ENCODE results near the gene RMI1. TPM values are rescaled to one million over a fixed set of nuclear protein-coding genes. Genes with fewer than 3 reads are reported as not detected.
"Not testable (repeated sequence)": the region's sequence is repeated elsewhere in the genome, so short reads cannot be mapped to it uniquely, and the experiment has no call there.

RMI1 gene
- 4.0 TPM for total RNA-seq

DNA sequence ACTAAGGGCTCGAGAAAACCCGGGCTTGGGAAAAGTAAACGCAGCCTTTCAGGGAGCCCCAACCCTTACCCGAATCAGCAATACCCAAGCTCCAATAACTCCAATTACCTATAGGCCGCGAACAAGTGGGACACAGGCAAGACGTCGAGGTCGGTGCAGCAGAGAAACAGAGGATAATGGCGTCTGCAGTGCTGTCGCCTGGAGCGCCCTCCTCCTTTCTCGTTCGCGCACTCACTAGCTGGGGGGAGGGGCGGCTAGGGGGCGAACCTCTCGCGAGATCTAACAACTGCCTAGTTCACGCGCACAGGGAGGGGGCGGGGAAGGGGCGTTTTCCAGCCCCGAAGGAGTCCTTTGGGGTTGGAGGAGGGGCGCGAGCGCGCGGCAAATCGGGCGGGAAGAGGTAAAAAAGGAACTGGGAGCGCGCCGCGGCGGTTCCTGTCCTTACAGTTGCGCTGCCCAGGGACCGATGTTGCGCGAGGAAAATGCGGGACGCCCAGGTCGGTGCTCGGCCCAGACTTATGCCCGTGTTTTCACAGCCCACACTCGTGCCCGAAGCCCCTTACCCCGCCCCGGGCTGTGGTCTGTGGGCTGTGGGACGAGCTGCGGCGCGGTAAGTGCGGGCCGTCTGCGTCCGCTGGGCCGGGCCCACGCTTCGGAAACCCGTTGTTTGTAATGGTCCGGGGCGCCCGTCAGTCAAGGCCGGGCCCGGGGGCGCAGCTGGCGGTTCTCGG is at the start of gene RMI1:
Gene RMI1, plus strand, starts transcription at position 411 of the 731 bp plus-strand sequence. CDS start 20,182 bp downstream, outside the sequence.
- DNase-seq (ENCODE audit: low spot score) (peak; percentile 100), ATAC-seq (peak; percentile 86)

DNA sequence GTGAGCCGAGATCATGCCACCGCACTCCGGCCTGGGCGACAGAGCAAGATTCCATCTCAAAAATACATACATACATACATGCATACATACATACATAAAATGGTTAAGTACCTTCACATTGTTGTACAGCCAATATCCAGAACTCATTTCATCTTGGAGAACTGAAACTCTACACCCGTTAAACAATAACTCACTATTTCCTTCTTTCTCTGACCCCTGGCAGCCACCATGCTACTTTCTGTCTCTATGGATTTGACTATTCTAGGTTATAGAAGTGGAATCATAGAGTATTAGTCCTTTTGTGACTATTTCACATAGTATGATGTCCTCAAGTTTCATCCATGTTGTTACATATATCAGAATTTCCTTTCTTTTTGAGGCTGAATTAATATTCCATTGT is 49.7 kb upstream of the RMI1 start:
- DNase-seq (ENCODE audit: low spot score) (no peak), ATAC-seq (no peak)

DNA sequence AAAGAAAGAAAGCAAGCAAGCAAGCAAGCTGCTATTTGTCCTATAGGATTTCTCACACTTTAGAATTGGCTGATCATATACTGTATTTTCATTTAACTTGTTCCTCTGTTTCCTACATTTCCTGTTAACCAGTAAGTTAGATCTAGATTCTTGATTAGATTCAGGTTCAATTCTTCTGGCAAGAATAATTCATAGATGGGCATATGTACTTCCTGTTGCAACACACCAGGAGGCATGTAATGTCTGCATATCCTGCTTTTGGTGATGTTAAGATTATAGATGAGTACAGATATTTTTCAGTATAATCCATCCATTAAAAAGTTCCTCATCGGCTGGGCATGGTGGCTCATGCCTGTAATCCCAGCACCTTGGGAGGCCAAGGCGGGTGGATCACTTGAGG is 48.6 kb upstream of the RMI1 start:
- DNase-seq (ENCODE audit: low spot score) (no peak), ATAC-seq (no peak)

DNA sequence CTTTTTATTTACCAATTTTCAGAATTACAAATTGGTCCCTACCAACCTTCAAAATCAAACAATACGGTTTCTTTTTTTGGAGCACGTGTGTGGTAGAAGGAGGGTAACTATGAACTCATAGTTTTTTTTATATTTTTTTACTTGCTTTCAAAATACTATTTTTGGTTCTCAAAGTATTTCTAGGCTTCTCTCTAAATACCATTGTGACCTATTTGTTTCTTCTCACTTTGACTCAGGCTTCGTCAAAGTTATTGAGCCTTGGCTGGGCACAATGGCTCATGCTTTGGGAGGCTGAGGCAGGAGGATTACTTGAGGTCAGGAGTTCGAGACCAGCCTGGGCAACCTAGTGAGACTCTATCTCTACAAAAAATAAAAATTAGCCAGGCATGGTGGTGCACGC is 47.8 kb upstream of the RMI1 start:
- ATAC-seq (no peak), DNase-seq (ENCODE audit: low spot score) (no peak)

DNA sequence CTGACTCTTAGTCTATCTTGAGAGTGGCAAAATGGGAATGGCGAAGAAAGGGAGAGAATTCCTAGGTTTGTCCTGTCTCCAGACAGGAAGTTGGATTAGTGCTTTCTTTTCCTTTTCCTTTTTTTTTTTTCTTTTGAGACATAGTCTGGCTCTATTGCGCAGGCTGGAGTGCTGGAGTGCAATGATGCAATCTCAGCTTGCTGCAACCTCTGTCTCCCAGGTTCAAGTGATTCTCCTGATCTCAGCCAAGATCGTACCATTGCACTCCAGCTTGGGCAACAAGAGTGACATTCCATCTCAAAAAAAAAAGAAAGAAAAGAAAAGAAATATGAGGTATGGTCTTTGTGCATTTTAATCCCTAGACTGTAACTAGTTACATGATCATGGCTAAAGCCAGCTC is 46.8 kb upstream of the RMI1 start:
- DNase-seq (ENCODE audit: low spot score) (peak; percentile 69), ATAC-seq (peak; percentile 85)

DNA sequence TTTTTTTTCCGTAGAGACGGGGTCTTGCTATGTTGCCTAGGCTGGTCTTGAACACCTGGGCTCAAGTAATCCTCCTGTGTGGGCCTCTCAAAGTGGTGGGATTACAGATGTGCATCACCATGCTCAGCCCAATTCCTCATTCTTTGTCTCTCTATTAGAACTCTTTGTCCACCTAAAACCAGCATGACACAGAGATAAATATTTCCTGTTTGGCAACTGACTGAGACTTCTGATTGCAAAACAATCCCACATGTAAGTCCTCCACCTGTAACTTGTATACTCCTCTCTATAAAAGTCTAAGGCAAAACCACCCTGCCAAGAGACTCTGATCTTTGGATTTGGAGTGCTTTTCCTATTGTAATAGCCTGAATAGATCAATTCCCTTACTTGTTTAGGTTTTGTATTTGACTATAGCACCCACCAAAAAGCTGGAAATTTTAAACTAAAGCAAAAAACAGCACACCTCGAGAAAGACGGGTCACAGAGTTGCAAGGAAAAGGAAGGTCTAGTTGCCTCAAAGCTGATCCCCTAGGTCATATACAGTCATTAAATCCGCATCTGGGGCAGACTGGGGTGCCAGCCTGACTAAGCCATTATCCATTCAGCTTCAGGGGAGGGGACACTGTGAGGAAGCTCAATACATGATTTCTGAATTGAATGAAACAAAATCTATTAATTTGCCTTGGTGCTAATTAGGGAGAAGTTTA is 45.9 kb upstream of the RMI1 start:
- ATAC-seq (peak; percentile 41), DNase-seq (ENCODE audit: low spot score) (no peak)

DNA sequence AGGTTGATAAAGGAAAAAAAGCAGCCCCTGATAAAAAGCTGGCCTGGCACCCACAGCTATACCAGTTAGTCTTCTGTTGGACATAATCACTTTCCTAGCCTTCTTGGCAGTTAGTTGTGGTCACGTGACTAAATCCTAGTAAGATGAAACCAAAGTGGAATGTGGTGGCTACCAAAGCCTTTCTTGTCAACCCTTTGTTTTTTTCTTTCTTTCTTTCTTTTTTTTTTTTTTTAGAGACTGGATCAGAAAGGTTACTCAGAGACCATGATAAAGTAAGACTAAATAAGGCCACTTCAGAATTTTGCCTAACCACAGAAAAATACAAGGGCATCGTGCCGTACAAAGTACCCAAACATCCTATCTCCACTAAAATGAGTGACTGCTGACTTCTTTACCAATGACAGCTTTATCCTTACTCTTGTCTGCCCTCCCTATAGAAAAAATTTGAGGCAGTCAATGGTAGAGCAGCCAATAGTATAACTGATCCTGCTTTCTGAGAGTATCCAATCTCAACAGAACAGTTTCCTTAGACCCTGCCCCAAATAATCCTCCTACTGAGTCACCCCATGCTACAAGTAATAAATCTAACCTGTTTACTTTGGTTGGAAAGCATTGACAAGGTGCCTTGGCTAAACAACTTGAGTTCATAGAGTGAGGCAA is 45.2 kb upstream of the RMI1 start:
- ATAC-seq (no peak), DNase-seq (ENCODE audit: low spot score) (no peak)

DNA sequence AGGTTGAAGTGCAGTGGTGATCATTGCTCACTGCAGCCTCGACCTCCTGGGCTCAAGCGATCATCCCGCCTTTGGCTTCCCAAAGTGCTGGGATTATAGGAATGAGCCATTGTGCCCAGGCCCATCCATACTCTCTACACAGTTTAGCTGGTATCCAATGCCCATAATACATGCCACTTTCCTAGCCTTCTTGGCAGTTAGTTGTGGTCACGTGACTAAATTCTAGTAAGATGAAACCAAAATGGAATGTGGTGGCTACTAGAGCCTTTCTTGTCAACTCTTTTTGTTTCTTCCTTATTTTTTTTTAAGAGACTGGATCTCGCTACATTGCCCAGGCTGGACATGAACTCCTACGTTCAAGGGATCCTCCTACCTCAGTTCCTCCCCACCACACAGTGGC is 44.1 kb upstream of the RMI1 start:
- ATAC-seq (no peak), DNase-seq (ENCODE audit: low spot score) (no peak)

DNA sequence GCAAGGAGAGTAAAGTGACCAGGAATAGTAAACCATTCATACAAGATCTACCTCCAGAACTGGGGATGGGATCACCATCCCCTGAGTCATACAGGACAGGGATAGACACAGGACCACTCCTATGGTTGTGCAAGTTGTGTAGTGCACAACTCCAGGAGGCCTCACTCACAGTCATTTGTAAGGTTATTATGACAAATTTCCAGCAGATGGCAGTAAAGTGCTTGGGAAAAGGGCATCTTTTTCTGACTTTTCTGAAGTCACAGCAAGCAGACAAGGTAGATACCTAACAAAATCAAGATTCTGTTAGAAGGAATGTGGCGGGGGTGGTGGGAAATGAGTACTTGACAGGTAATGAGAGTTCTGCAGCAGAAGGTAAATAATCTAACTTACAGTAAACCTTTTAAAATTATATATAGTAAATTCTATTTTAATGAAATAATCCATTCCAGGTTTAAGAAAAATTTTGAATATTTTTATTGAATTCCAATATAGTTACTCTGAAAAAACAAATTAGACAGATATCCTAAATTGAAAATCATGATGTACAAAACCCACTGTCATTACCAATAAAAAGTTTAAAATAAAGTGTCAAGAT is 42.6 kb upstream of the RMI1 start:
- no peak for DNase-seq (ENCODE audit: low spot score)
- ATAC-seq = peak; percentile 73

DNA sequence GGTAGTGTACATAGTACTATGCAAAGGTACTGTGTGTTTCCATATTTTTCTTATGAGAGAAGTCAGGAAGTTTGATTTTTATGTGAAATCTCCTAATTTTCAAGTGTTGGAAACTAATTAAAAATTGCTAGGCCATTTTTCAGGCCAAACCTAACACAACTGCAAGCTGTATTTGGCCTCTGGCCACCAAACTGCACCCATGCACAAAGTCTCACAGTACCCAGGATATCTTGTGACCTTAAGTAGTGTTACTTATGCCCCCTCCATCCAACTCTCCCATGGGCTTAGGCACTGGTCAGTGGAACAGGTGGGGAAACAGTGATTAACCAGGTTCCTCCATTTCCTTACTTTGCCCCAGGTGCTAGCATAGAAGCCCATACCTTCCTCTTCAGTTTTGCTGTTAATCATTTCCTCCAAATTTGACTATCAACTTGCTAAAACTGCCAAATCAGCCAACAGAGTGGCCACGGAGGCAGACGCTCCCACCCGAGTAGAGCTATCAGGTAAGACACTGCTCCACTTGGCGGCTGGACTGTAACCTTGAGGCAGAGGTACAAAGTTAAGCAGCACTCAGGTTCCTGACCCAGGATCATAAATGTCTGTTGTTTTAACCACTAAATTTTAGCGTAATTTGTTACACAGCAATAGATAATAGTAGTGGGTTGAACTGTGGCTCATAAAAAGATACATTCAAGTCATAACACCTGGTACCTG is 39.9 kb upstream of the RMI1 start:
- ATAC-seq = peak; percentile 82
- no peak for DNase-seq (ENCODE audit: low spot score)

DNA sequence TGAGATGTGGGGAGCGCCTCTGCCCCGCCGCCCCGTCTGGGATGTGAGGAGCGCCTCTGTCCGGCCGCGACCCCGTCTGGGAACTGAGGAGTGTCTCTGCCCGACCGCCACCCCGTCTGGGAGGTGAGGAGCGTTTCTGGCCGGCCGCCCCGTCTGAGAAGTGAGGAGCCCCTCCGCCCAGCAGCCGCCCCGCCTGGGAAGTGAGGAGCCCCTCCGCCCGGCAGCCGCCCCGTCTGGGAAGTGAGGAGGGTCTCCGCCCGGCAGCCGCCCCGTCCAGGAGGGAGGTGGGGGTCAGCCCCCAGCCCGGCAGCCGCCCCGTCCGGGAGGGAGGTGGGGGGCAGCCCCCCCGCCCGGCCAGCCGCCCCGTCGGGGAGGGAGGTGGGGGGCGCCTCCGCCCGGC is 32.5 kb upstream of the RMI1 start:
- ATAC-seq; DNase-seq (ENCODE audit: low spot score): not testable (repeated sequence)

DNA sequence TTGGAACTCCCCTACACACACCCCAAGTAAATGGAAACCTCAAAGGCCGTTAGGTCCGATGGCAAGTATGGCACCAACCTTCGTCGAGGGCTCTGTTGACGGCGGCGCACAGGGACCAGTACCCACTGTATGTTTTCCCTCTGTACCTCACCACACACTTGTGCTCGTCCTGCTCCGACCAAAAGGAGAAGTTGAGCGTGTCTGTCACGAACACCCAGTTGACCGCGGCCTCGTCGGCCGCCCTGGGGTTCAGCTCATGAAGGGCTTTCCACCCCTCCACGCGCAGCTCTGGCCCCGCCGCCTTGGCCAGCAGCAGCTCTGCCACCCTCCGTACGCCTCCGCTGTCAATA is 24.5 kb upstream of the RMI1 start:
- ATAC-seq (peak; percentile 53), DNase-seq (ENCODE audit: low spot score) (no peak)

DNA sequence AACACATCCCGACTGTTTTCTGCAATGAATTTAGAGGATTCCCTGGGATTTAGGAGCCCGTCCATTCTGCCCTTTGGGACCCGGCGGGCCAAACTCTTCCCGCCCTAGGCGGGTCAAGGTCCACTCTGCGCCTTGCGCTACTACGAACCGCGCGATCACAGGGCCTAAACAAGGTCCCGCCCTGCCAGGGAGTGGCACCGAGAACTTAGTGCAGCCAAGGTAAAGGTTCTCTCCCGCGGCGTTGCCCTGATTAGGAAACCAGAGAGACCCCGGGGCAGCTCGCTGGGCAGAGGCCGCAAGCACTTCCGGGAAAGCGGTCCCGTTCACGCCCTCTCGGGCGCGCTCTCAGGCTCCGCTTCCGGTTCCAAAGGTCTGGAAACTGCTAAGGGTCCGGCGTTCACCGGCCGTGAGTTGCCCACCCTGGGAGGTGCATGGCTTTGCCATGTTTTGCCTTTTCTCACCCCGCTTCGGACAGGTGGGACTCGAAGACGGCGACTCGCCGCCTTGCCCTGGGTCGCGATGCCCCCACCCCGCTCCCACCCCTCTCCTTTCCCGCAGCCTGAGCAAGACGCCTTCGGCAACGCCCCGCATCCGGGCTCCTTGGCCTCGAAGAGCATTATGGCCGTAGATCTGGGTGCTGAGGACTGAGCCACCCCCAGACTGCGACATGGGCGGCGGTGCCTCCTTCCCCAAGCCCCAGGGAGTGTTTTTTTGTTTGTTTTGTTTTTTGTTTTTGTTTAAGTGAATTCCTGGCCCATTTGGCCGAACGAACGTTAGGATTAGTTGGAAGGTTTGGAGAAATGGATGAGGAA is 24.0 kb upstream of the RMI1 start:
- ATAC-seq (peak; percentile 93), DNase-seq (ENCODE audit: low spot score) (peak; percentile 97)

DNA sequence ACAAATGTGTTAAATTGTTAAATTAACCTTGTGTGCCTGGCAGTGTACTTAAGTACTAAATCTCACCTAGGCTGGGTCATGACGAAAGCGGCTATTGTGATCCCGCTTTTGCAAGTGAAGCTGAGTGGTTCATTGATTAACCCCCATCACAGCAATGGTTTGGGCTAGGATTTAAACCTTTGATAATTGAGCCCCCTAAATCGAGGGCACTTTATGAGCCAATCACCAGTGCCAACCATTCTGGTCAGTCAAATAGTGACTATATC is 23.4 kb upstream of the RMI1 start:
- peak; percentile 26 for ATAC-seq
- DNase-seq (ENCODE audit: low spot score) = no peak

DNA sequence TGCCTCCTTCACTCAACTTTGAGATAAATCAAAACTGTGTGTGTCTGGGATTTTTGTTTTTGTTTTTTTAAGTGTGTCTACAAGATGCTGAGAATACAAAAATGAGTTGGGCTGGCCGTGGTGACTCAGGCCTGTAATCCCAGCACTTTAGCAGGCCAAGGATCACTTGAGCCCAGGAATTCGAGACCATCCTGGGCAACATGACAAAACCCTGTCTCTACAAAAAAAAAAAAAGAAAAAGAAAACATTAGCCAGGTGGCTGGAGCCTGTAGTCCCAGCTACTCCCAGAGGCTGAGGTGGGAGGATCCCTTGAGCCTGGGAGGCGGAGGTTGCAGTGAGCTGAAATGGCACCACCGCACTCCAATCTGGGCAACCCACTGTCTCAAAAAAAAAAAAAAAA is 21.5 kb upstream of the RMI1 start:
- no peak for DNase-seq (ENCODE audit: low spot score)

DNA sequence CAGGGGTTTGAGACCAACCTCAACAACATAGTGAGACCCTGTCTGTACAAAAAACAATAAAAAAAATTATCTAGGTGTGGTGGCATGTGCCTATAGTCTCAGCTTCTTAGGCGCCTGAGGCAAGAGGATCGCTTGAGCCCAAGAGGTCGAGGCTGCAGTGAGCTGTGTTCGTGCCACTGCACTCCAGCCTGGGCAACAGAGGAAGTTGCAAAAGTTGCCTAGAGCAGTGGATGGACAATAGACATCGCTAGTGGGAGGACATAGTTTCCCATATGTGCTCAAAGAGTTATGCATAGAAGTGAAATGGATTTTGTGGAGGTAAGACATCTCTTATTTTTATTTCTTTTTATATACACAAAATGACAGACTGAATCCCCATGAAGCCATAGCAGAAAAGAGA is 19.6 kb upstream of the RMI1 start:
- ATAC-seq (no peak), DNase-seq (ENCODE audit: low spot score) (no peak)

More for the DNA sequence above, 21.5 kb upstream of the RMI1 start:
- ATAC-seq = peak; percentile 2

DNA sequence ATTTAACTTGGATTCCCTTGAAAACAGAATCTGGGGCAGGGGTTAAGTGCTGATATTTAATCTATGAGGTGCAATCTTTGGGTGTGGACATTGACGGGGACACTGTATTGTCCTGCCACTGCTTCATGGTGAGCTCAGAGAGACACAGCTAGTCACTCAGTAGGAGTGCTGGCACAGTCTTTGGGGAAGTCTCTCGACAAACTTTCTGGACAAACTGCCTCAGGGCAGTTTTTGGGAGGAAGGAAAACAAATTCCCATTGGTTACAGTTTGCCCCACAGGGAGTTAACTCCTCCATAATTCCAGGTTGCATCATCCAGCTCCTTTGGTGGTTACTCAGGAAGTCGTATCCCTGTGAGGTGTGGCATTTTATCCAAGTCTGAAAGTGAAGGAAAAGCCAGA is 18.4 kb upstream of the RMI1 start:
- DNase-seq (ENCODE audit: low spot score) (peak; percentile 47), ATAC-seq (peak; percentile 77)

DNA sequence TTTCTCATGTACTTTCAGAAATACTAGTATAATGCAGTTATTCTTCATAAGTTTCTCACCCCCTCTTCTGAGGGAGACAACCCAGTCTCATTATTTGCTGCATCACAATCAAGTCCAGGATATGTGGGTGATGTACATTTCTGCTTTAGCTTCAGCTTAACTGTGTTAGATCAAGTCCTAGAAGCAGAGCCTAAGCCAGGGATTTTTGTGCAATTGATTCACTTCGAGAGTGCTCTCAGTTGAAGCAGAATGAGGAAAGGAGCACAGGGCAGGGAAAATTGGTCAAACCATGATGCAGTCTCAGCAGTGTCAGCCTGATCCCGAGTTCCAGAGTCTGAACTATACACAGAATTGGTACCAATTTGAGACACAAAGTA is 15.6 kb upstream of the RMI1 start:
- DNase-seq (ENCODE audit: low spot score) (no peak), ATAC-seq (peak; percentile 33)

DNA sequence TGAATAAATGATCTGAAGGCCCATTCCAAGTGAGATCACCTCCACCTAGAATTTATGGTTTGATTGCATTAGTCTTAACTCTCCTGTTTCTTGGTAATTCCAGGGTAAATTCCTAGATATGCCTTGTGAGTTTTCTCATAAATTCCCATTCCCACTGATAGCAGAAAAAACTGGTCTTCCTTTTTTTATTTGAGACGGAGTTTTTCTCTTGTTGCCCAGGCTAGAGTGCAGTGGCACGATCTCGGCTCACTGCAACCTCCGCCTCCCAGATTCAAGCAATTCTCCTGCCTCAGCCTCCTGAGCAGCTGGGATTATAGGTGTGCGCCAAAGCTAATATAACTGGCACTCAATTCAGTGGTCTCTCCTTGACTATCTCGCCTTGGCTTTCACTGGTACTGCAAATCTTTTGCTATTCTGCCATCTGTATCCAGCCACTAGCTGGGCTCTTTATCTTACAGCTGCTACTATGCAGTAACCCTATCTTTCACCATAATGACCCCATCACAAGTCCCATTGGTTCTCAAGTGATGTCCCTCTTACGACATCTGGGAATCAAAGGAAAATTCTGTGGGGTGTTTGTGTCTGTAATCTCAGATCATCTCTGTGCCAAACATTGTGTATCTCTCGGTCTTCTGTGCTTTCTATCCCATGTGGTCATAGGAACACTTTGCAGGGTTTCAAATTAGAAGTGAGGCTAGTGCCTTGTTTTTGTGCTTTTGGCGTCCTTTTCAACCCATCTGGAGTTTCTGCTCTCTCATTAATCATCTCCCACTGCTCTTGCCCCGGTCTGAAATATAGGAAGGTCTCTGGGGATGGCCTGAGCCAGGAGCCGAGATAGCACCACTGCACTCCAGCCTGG is 15.0 kb upstream of the RMI1 start:
- DNase-seq (ENCODE audit: low spot score) (no peak), ATAC-seq (no peak)

DNA sequence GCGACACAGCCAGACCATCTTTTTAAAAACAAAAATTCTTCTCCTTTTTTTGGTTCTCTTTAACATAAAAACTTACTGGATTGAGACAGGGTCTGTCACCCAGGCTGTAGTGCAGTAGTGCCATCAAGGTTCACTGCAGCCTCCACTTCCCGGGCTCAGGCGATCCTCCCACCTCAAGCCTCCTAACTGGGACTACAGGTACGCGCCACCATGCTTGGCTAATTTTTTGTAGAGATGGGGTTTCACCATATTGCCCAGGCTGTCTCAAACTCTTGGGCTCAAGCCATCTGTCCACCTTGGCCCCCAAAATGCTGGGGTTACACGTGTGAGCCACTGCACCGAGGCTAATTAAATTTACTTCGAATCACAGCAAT is 14.4 kb upstream of the RMI1 start:
- no peak for ATAC-seq

More for the DNA sequence above, 14.4 kb upstream of the RMI1 start:
- peak; percentile 38 for DNase-seq (ENCODE audit: low spot score)

All from left lobe of liver (tissue), 2 donors.